Stomach (tissue), 9 donors: ENCODE data around the gene SMAD2. TPM values are rescaled to one million over a fixed set of nuclear protein-coding genes. Genes with fewer than 3 reads are reported as not detected.
A peak's percentile ranks its signal among the peaks of the same experiment; 100 is the strongest.

Experiments used
- DNase-seq, 2 donors: peaks; one replicate each; pipeline versions ENCODE4 v3.0.0 to v3.0.0-alpha.2; 2013 to 2019
- H3K27ac ChIP-seq, 5 donors: fragments of 200-600 bp in 4 of 5; sonication (generic) in 4 of 5; one replicate each; pipeline ENCODE4 v1.5.1; 2013 to 2019; ENCODE audit warnings: mild to moderate bottlenecking in 1 of 5, moderate library complexity in 1 of 5
- H3K27me3 ChIP-seq, 3 donors: fragments of 200-600 bp; sonication (generic); one replicate each; pipeline ENCODE4 v1.5.1; 2017 to 2019; ENCODE audit warnings: mixed run types in 1 of 3
- H3K36me3 ChIP-seq, 4 donors: fragments of 200-600 bp; sonication (generic); 1 replicate in 3 of 4; 2 replicates in 1 of 4; pipeline ENCODE4 v1.5.1; 2016 to 2019
- H3K4me1 ChIP-seq, 4 donors: fragments of 200-600 bp; sonication (generic); one replicate each; pipeline ENCODE4 v1.5.1; 2016 to 2019
- H3K4me3 ChIP-seq, 4 donors: fragments of 200-600 bp; sonication (generic) in 3 of 4; one replicate each; pipeline ENCODE4 v1.5.1; 2016 to 2019; ENCODE audit warnings: mild to moderate bottlenecking in 1 of 4
- H3K9me3 ChIP-seq, 4 donors: fragments of 200-600 bp; sonication (generic); one replicate each; pipeline ENCODE4 v1.5.1; 2016 to 2019
- CTCF ChIP-seq, 7 experiments: fragments of 450-650 bp in 4 of 7; fragments of 200-600 bp in 3 of 7; sonication (generic) in 3 of 7; IDR thresholded peaks; one replicate each; pipeline ENCODE4 v1.5.1; 2016 to 2019; ENCODE audit warnings: antibody characterized with exemption in 7 of 7, control low read depth in 2 of 7, mild to moderate bottlenecking in 1 of 7
- EP300 ChIP-seq: sonication (generic); formaldehyde crosslinking; IDR thresholded peaks from one replicate; pipeline ENCODE4 v1.6.1; 2017; ENCODE audit warnings: antibody characterized with exemption
- POLR2A ChIP-seq, 4 donors: fragments of 450-650 bp; IDR thresholded peaks; one replicate each; pipeline ENCODE4 v1.6.1; 2016; ENCODE audit warnings: antibody characterized with exemption in 4 of 4, control low read depth in 2 of 4, mild to moderate bottlenecking in 1 of 4, moderate library complexity in 1 of 4
- POLR2AphosphoS5 ChIP-seq, 3 donors: sonication (generic); formaldehyde crosslinking; IDR thresholded peaks; one replicate each; pipeline ENCODE4 v1.6.1; 2016; ENCODE audit warnings: antibody characterized with exemption in 3 of 3
- WGBS, 5 donors: extraction: QIAGEN DNeasy Blood & Tissue Kit in 3 of 5; methylation state at CpG; one replicate each; pipeline versions ENCODE4 v1.1.5 to v1.1.7; 2013 to 2018; 5-methylcytosine and 5-hydroxymethylcytosine counted together
- intact Hi-C: fragments of 100-400 bp; cut with DNase I; formaldehyde crosslinking; loops from one replicate; pipeline ENCODE4 v1.15.1; 2023; ENCODE audit warnings: low total_unique reads
- polyA plus RNA-seq, 3 donors: library from polyadenylated mRNA; stranded (reverse); fragments of 200-250 nt; gene quantifications; one replicate each; pipeline ENCODE4 v1.2.3, GENCODE V29; 2013
- total RNA-seq, 5 donors: library from RNA; depleted of rRNA; stranded (reverse); fragments of >200 nt; gene quantifications; one replicate each; pipeline versions ENCODE4 v1.1.0 to v1.2.3, GENCODE V29; 2014 to 2016
- donor health status: healthy with polysubstance abuse.
- donor health status: Bipolar disorder and iron deficiency.
- donor health status: healthy.

The SMAD2 gene
- total and polyA plus RNA-seq, 8 donors: 18.9 to 233 (median 46.3) TPM

- H3K27me3 ChIP-seq: no peaks in the 10 kb centered on the region
- no peak overlapping the region for H3K4me3 ChIP-seq
- H3K4me1 ChIP-seq: peaks cover 0 to 16% (median 6%) of the 10 kb centered on the region in 4 donors
- TF ChIP-seq POLR2AphosphoS5 (IDR thresholded peaks at IDR 0.05): no peak
- intact Hi-C loops: no loop called here
- H3K27ac ChIP-seq: no peak overlapping the region
- 84 to 88% (median 88%) methylated on average over 4 of the region's 4 CpGs for WGBS, 5 donors
- no peak for DNase-seq
- H3K36me3 ChIP-seq: peaks cover 0 to 68% (median 46%) of the 10 kb centered on the region in 4 donors
- H3K9me3 ChIP-seq: no peaks in the 10 kb centered on the region
Measured at GRCh38 chr18:47887227-47887626, 43.2 kb downstream of the SMAD2 start.

GRCh38 chr18:47883771-47884413 is 46.6 kb downstream of the SMAD2 start:
- no peak overlapping the region for H3K27ac ChIP-seq
- H3K27me3 ChIP-seq: no peaks in the 10 kb centered on the region
- TF ChIP-seq POLR2AphosphoS5 (IDR thresholded peaks at IDR 0.05): no peak
- TF ChIP-seq EP300: no peak
- TF ChIP-seq CTCF (IDR thresholded peaks at IDR 0.05): no peak
- no peak for TF ChIP-seq POLR2A (IDR thresholded peaks at IDR 0.05)
- peaks cover 0 to 24% (median 6%) of the 10 kb centered on the region in 4 donors for H3K4me1 ChIP-seq
- WGBS, 5 donors: 60 to 71% (median 64%) methylated on average over 3 of the region's 3 CpGs
- H3K9me3 ChIP-seq: no peaks in the 10 kb centered on the region
- DNase-seq: peak in 1 of 2 donors; percentile 46
- intact Hi-C loops: no loop called here
- H3K4me3 ChIP-seq: no peak overlapping the region
- peaks cover 0 to 54% (median 33%) of the 10 kb centered on the region in 4 donors for H3K36me3 ChIP-seq

- no peak for TF ChIP-seq CTCF (IDR thresholded peaks at IDR 0.05)
- TF ChIP-seq EP300: no peak
- no peak for DNase-seq
- no peaks in the 10 kb centered on the region for H3K9me3 ChIP-seq
- peaks cover 0 to 27% (median 6%) of the 10 kb centered on the region in 4 donors for H3K4me1 ChIP-seq
- no peak overlapping the region for H3K27ac ChIP-seq
- peaks cover 0 to 42% (median 23%) of the 10 kb centered on the region in 4 donors for H3K36me3 ChIP-seq
- H3K27me3 ChIP-seq: no peaks in the 10 kb centered on the region
- intact Hi-C loops: no loop called here
- no peak overlapping the region for H3K4me3 ChIP-seq
- 94 to 100% (median 96%) methylated on average over 1 of the region's 1 CpG for WGBS, 5 donors
Measured at GRCh38 chr18:47882641-47883040, 47.8 kb downstream of the SMAD2 start.

GRCh38 chr18:47881752-47882455 is 48.6 kb downstream of the SMAD2 start:
- Histone ChIP-seq H3K27ac (no peak overlapping the region), H3K9me3 (no peaks in the 10 kb centered on the region), H3K36me3 (peaks cover 0 to 36% (median 20%) of the 10 kb centered on the region in 4 donors), H3K4me1 (peaks cover 0 to 27% (median 6%) of the 10 kb centered on the region in 4 donors), H3K4me3 (no peak overlapping the region), H3K27me3 (no peaks in the 10 kb centered on the region)
- intact Hi-C loops: no loop called here
- TF ChIP-seq POLR2AphosphoS5 (IDR thresholded peaks at IDR 0.05) (no peak), POLR2A (IDR thresholded peaks at IDR 0.05) (no peak), CTCF (IDR thresholded peaks at IDR 0.05) (no peak), EP300 (no peak)
- WGBS, 5 donors: 69 to 88% (median 81%) methylated on average over 7 of the region's 7 CpGs
- peak in 1 of 2 donors; percentile 32 for DNase-seq

GRCh38 chr18:47881042-47881441 is 49.4 kb downstream of the SMAD2 start:
- intact Hi-C loops: no loop called here
- H3K36me3 ChIP-seq: peaks cover 0 to 36% (median 17%) of the 10 kb centered on the region in 4 donors
- no peak overlapping the region for H3K4me3 ChIP-seq
- no peaks in the 10 kb centered on the region for H3K9me3 ChIP-seq
- H3K4me1 ChIP-seq: peaks cover 0 to 27% (median 6%) of the 10 kb centered on the region in 4 donors
- DNase-seq: no peak
- H3K27me3 ChIP-seq: no peaks in the 10 kb centered on the region
- TF ChIP-seq EP300 (no peak), POLR2A (IDR thresholded peaks at IDR 0.05) (no peak), CTCF (IDR thresholded peaks at IDR 0.05) (no peak), POLR2AphosphoS5 (IDR thresholded peaks at IDR 0.05) (no peak)
- WGBS, 5 donors: 43 to 97% (median 79%) methylated on average over 2 to 3 of the region's 3 CpGs
- H3K27ac ChIP-seq: no peak overlapping the region
